Neural cell (in vitro differentiated cells): ENCODE results near the gene DPP10. TPM values are rescaled to one million over a fixed set of nuclear protein-coding genes. Genes with fewer than 3 reads are reported as not detected.

ENCODE experiments used
- H2AFZ ChIP-seq: fragments of 200-600, 300-800 bp; sonication (generic), shearing (Covaris generic); 2 replicates; pipeline ENCODE4 v1.6.0; 2014; ENCODE audit warnings: low read depth, mild to moderate bottlenecking, antibody characterized with exemption, low read length, moderate library complexity
- H3F3A ChIP-seq: fragments of 200-600 bp; shearing (Covaris generic); 2 replicates; pipeline ENCODE4 v1.6.1; 2016; ENCODE audit warnings: mild to moderate bottlenecking, moderate library complexity, mixed read lengths, antibody characterized with exemption, low read length; ENCODE audit not compliant: insufficient read depth, poor library complexity, severe bottlenecking
- H3K27ac ChIP-seq: fragments of 200-600, 300-800 bp; sonication (generic), shearing (Covaris generic); 2 replicates; pipeline ENCODE4 v1.5.1; 2014; ENCODE audit warnings: mild to moderate bottlenecking, low read length, moderate library complexity
- H3K27me3 ChIP-seq: fragments of 300-800, 200-600 bp; sonication (generic), shearing (Covaris generic); 2 replicates; pipeline ENCODE4 v1.6.0; 2014; ENCODE audit warnings: mild to moderate bottlenecking, low read depth, low read length, moderate library complexity; ENCODE audit not compliant: insufficient read depth
- H3K36me3 ChIP-seq: fragments of 300-800, 200-600 bp; sonication (generic), shearing (Covaris generic); 2 replicates; pipeline ENCODE4 v1.5.1; 2014; ENCODE audit warnings: mild to moderate bottlenecking, antibody characterized with exemption, low read length, moderate library complexity; ENCODE audit not compliant: insufficient read depth
- H3K4me2 ChIP-seq: fragments of 300-800, 200-600 bp; sonication (generic), shearing (Covaris generic); 2 replicates; pipeline ENCODE4 v1.6.0; 2014; ENCODE audit warnings: mild to moderate bottlenecking, low read length
- H3K4me3 ChIP-seq: fragments of 300-800, 200-600 bp; sonication (generic), shearing (Covaris generic); 2 replicates; pipeline ENCODE4 v1.5.1; 2014; ENCODE audit warnings: mild to moderate bottlenecking, low read length, moderate library complexity
- H3K79me2 ChIP-seq: fragments of 200-600 bp; shearing (Covaris generic); replicated peaks from 2 replicates; pipeline ENCODE4 v1.6.0; 2014; ENCODE audit warnings: mild to moderate bottlenecking, low read length, moderate library complexity; ENCODE audit not compliant: insufficient read depth
- H3K9ac ChIP-seq: fragments of 300-800, 200-600 bp; sonication (generic), shearing (Covaris generic); 2 replicates; pipeline ENCODE4 v1.6.1; 2016; ENCODE audit warnings: mild to moderate bottlenecking, low read length, mixed read lengths
- H3K9me2 ChIP-seq: fragments of 200-600 bp; shearing (Covaris generic); 2 replicates; pipeline ENCODE4 v1.6.1; 2016; ENCODE audit warnings: mild to moderate bottlenecking, low read length, mixed read lengths; ENCODE audit not compliant: insufficient read depth
- H3K9me3 ChIP-seq: fragments of 200-600, 300-800 bp; sonication (generic), shearing (Covaris generic); 2 replicates; pipeline ENCODE4 v1.6.1; 2016; ENCODE audit warnings: mild to moderate bottlenecking, mixed run types, low read length, moderate library complexity, mixed read lengths
- H4K20me1 ChIP-seq: fragments of 200-600 bp; shearing (Covaris generic); 2 replicates; pipeline ENCODE4 v1.6.1; 2016; ENCODE audit warnings: mild to moderate bottlenecking, mixed run types; ENCODE audit not compliant: insufficient read depth
- EP300 ChIP-seq: fragments of 450-650 bp; conservative IDR thresholded peaks from 2 replicates; pipeline ENCODE4 v1.6.1; 2014; ENCODE audit warnings: antibody characterized with exemption, mild to moderate bottlenecking, moderate library complexity; ENCODE audit not compliant: poor library complexity, severe bottlenecking
- EZH2 ChIP-seq: fragments of 200-600, 300-800 bp; shearing (Covaris generic), sonication (generic); IDR thresholded peaks from 2 replicates; pipeline ENCODE4 v1.6.1; 2014; ENCODE audit warnings: antibody characterized with exemption, low read length, borderline replicate concordance, mild to moderate bottlenecking; ENCODE audit not compliant: insufficient read depth, poor library complexity, severe bottlenecking
- MXI1 ChIP-seq: fragments of 450-650 bp; conservative IDR thresholded peaks from 2 replicates; pipeline ENCODE4 v1.6.1; 2014; ENCODE audit warnings: antibody characterized with exemption, mild to moderate bottlenecking; ENCODE audit not compliant: poor library complexity, severe bottlenecking
- POLR2AphosphoS5 ChIP-seq: IDR thresholded peaks from 2 replicates; pipeline ENCODE4 v1.6.1; 2012
- RAD21 ChIP-seq: fragments of 450-650 bp; conservative IDR thresholded peaks from 2 replicates; pipeline ENCODE4 v1.6.1; 2014; ENCODE audit warnings: antibody characterized with exemption, mild to moderate bottlenecking, moderate library complexity
- SMC3 ChIP-seq: fragments of 450-650 bp; conservative IDR thresholded peaks from 2 replicates; pipeline ENCODE4 v1.6.1; 2014; ENCODE audit warnings: antibody characterized with exemption, mild to moderate bottlenecking, moderate library complexity; ENCODE audit not compliant: poor library complexity
- TAF1 ChIP-seq: IDR thresholded peaks from 2 replicates; pipeline ENCODE4 v1.6.1; 2012; ENCODE audit warnings: low read depth
- polyA plus RNA-seq: library from polyadenylated mRNA; depleted of rRNA; stranded (reverse); fragments of >200 nt; gene quantifications from 2 replicates; pipeline ENCODE4 v1.2.3, GENCODE V29; 2014
- TF ChIP-seq, protein P1 (sequence below): IDR thresholded peaks from 2 replicates; pipeline ENCODE4 v1.6.1; 2012; ENCODE audit warnings: borderline replicate concordance
- TF ChIP-seq, protein P2 (sequence below): fragments of 450-650 bp; IDR thresholded peaks from 2 replicates; pipeline ENCODE4 v1.5.1; 2014; ENCODE audit warnings: antibody characterized with exemption, mild to moderate bottlenecking, moderate library complexity; ENCODE audit not compliant: poor library complexity, severe bottlenecking

DPP10 gene
- polyA plus RNA-seq, 1 donor from 2014 or later = 13.9 TPM

DNA sequence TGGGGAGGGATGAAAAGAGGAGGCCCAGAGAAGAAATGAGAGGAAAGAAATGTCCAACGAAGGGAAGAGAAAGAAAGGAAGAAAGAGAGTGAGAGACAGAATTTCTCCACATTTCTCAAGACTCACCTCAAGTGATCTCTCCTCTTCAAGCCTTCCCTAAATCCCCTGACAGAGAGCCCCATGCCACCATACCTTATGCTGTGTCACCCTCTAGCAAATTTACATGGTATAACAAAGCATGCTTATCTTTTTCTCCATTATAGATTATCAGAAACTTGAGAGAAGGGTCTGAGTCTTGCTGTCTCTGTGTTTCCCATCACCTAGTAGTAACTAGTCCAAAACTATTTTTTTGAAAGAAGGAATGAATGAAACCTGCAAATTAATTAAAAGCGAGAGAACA, 1208.4 kb downstream of the DPP10 start:
- H3F3A ChIP-seq = no peaks in the 10 kb centered on the region
- no peak overlapping the region for H3K27ac ChIP-seq
- no peaks in the 10 kb centered on the region for H3K9me2 ChIP-seq
- no peak overlapping the region for H3K4me3 ChIP-seq
- no peaks in the 10 kb centered on the region for H3K36me3 ChIP-seq
- H3K27me3 ChIP-seq = no peaks in the 10 kb centered on the region
- no peaks in the 10 kb centered on the region for H3K9me3 ChIP-seq
- H2AFZ ChIP-seq = no peak overlapping the region
- H3K4me2 ChIP-seq = no peak overlapping the region
- H4K20me1 ChIP-seq = no peaks in the 10 kb centered on the region
- TF ChIP-seq, protein P1, sequence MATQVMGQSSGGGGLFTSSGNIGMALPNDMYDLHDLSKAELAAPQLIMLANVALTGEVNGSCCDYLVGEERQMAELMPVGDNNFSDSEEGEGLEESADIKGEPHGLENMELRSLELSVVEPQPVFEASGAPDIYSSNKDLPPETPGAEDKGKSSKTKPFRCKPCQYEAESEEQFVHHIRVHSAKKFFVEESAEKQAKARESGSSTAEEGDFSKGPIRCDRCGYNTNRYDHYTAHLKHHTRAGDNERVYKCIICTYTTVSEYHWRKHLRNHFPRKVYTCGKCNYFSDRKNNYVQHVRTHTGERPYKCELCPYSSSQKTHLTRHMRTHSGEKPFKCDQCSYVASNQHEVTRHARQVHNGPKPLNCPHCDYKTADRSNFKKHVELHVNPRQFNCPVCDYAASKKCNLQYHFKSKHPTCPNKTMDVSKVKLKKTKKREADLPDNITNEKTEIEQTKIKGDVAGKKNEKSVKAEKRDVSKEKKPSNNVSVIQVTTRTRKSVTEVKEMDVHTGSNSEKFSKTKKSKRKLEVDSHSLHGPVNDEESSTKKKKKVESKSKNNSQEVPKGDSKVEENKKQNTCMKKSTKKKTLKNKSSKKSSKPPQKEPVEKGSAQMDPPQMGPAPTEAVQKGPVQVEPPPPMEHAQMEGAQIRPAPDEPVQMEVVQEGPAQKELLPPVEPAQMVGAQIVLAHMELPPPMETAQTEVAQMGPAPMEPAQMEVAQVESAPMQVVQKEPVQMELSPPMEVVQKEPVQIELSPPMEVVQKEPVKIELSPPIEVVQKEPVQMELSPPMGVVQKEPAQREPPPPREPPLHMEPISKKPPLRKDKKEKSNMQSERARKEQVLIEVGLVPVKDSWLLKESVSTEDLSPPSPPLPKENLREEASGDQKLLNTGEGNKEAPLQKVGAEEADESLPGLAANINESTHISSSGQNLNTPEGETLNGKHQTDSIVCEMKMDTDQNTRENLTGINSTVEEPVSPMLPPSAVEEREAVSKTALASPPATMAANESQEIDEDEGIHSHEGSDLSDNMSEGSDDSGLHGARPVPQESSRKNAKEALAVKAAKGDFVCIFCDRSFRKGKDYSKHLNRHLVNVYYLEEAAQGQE = no peak
- TF ChIP-seq RAD21 = peak; percentile 21
- TF ChIP-seq SMC3 = no peak
- TF ChIP-seq POLR2AphosphoS5 = no peak
- no peak for TF ChIP-seq MXI1
- H3K79me2 ChIP-seq = no peaks in the 10 kb centered on the region
- no peak overlapping the region for H3K9ac ChIP-seq

- no peak overlapping the region for H3K4me3 ChIP-seq
- TF ChIP-seq SMC3 (no peak), POLR2AphosphoS5 (no peak), RAD21 (no peak), EZH2 (no peak), TAF1 (no peak), EP300 (no peak), MXI1 (no peak)
- TF ChIP-seq, protein P2, sequence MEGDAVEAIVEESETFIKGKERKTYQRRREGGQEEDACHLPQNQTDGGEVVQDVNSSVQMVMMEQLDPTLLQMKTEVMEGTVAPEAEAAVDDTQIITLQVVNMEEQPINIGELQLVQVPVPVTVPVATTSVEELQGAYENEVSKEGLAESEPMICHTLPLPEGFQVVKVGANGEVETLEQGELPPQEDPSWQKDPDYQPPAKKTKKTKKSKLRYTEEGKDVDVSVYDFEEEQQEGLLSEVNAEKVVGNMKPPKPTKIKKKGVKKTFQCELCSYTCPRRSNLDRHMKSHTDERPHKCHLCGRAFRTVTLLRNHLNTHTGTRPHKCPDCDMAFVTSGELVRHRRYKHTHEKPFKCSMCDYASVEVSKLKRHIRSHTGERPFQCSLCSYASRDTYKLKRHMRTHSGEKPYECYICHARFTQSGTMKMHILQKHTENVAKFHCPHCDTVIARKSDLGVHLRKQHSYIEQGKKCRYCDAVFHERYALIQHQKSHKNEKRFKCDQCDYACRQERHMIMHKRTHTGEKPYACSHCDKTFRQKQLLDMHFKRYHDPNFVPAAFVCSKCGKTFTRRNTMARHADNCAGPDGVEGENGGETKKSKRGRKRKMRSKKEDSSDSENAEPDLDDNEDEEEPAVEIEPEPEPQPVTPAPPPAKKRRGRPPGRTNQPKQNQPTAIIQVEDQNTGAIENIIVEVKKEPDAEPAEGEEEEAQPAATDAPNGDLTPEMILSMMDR = no peak
- TF ChIP-seq, protein P1 = no peak
- no peaks in the 10 kb centered on the region for H3K27me3 ChIP-seq
- H2AFZ ChIP-seq = no peak overlapping the region
- no peaks in the 10 kb centered on the region for H3K79me2 ChIP-seq
- H3K4me2 ChIP-seq = no peak overlapping the region
- H3F3A ChIP-seq = no peaks in the 10 kb centered on the region
- H3K9ac ChIP-seq = no peak overlapping the region
- H3K27ac ChIP-seq = no peak overlapping the region
- H3K9me2 ChIP-seq = no peaks in the 10 kb centered on the region
- no peaks in the 10 kb centered on the region for H3K36me3 ChIP-seq
- H4K20me1 ChIP-seq = no peaks in the 10 kb centered on the region
- no peaks in the 10 kb centered on the region for H3K9me3 ChIP-seq
Observed at GRCh38 chr2:115652652-115653051, 1210.2 kb downstream of the DPP10 start.
